Endothelial cell of umbilical vein (primary cell): ENCODE results near the gene MIEF1.

Experiments
- CTCF ChIP-seq, 2 donors: IDR thresholded peaks; 1 replicate in 1 of 2; 2 replicates in 1 of 2; pipeline ENCODE4 v1.5.1; 2011; ENCODE audit warnings: low read length in 2 of 2, mild to moderate bottlenecking in 2 of 2, moderate library complexity in 2 of 2, control low read depth in 1 of 2, inconsistent platforms in 1 of 2, low read depth in 1 of 2; ENCODE audit not compliant: insufficient read depth in 1 of 2; ENCODE audit errors: extremely low read depth in 1 of 2
- MAX ChIP-seq: IDR thresholded peaks from 2 replicates; pipeline ENCODE4 v1.6.1; 2011; ENCODE audit not compliant: insufficient read depth, insufficient read length
- POLR2A ChIP-seq: IDR thresholded peaks from 2 replicates; pipeline ENCODE4 v1.6.1; 2012; ENCODE audit warnings: low read depth, mild to moderate bottlenecking, control low read depth, low read length

DNA sequence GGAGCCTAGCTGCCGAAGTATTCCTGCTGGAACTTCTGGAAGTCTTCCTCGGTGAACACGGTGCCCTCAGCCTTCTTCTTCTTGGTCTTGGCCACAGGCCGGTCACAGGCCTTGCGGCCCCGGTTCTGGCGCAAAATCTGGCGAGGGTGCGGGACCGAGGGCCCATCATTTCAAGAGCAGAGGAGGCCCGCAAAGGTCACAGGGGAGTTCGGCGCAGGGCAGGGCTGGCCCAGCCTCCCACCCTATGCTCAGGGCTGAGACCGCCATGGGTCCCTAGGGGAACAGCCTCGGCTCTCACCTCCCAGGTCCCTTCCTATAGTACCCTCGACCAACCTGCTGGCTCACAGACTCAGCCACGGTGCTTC is 27.4 kb downstream of the MIEF1 start:
- TF ChIP-seq CTCF (IDR thresholded peaks at IDR 0.05; ENCODE audit: extremely low read depth in 1 of 2, insufficient read depth in 1 of 2, low read depth in 1 of 2, low read length in 2 of 2) (no peak), MAX (no peak), POLR2A (no peak)
